Retinal pigment epithelial cell (primary cell): ENCODE data around the gene EGR1.

Experiments
- DNase-seq: peaks from one replicate; pipeline ENCODE4 v3.0.0-alpha.2; 2010; ENCODE audit warnings: low read depth
- H3K4me3 ChIP-seq: 2 replicates; pipeline ENCODE4 v1.5.1; 2011; ENCODE audit warnings: mild to moderate bottlenecking, low read length, control low read depth, moderate library complexity
- CTCF ChIP-seq: conservative IDR thresholded peaks from 2 replicates; pipeline ENCODE4 v1.5.1; 2011; ENCODE audit warnings: low read depth, low read length, control low read depth, inconsistent platforms

Gene EGR1

GRCh38 chr5:138461343-138462125 is 3.7 kb upstream of the EGR1 start:
- H3K4me3 ChIP-seq: no peak overlapping the region
- no peak for TF ChIP-seq CTCF
- no peak for DNase-seq

DNA sequence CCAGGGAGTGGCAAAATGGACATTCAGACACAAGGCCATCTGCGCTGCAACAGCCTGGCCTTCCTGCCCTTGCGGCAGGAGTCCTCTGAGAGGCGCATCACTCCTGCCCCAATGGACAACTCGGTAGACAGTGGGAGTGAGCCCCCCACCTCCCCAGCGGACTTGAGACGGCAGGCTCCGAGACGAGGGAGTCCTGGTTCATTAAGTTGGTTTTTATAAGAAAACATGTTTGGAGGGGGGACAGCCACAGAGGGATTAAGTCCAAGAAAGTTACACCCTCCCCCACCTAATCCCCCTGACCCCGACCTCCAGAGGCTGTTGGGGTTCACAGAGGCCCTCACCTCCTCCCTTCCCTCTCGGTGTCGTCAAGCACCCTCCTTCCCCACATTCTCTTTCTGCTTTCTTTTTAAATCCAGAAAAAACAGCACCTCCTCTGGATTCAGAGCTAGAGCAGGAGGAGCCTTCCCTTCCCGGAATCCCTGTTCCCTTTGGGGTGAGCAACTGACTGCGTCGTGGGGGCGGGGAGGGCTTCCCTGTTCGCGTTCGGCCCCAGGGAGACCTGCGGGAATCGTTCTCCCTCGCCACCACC is 1.8 kb upstream of the EGR1 start:
- no peak for DNase-seq
- peak overlapping the region; percentile 91 for H3K4me3 ChIP-seq
- TF ChIP-seq CTCF: peak; percentile 4

DNA sequence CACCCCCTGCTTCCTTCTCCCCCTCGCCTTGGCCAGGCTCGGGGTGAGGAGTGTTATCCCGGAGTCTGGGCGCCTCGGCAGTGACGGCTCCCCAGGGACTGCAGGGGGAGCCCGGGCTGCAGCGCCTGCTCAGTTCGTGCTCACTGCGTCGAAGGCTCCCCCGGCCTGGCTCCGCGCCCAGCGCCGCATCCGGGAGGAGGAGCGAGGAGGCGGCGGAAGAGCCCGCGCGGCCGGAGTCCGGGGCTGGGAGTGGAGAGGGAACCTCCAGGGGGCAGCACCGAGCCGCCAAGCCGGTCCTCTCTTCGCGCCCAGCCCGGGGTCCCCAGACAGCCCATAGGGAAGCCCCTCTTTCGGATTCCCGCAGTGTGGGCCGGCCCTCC is 1.3 kb upstream of the EGR1 start:
- DNase-seq: peak; percentile 82
- TF ChIP-seq CTCF: peak; percentile 66
- H3K4me3 ChIP-seq: peak overlapping the region; percentile 91

GRCh38 chr5:138464388-138465260 is 655 bp upstream of the EGR1 start:
- no peak for TF ChIP-seq CTCF
- H3K4me3 ChIP-seq: peak overlapping the region; percentile 91
- peak; percentile 96 for DNase-seq

DNA sequence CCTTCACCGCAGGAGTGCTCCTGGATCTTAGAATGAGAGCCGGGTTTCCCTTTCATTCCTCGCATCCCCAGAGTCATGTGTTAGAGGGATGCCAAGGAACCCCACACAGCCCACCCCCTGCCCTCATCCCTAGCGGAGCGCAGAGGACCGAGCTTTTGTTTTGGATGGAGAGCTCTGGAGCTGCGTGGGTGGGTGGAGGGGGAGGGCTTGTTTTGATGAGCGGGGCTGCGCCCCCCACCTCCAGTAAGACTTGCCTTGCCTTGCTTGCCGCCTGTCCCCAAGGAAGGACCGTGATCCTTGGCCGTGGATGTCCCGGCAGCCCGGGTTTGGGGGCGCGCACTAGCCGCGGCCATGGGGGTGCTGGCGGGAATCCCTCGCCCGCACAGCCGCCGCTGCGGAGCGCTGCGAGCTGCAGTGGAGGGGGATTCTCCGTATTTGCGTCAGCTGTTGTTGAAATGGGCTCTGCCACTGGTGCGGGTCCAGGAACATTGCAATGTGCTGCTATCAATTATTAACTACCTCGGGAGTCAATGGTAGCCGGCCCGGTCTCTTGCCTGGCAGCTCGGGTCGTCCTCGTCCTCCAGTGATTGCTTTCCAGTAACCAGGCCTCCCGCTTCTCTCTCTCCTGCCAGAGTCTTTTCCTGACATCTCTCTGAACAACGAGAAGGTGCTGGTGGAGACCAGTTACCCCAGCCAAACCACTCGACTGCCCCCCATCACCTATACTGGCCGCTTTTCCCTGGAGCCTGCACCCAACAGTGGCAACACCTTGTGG is 1.0 kb downstream of the EGR1 start:
- no peak for DNase-seq
- TF ChIP-seq CTCF: no peak
- peak overlapping the region; percentile 91 for H3K4me3 ChIP-seq

- TF ChIP-seq CTCF: no peak
- H3K4me3 ChIP-seq: peak overlapping the region; percentile 91
- no peak for DNase-seq
Measured at GRCh38 chr5:138466900-138467710, 1.8 kb downstream of the EGR1 start.
